NB4 (cell line): ENCODE results near the gene MSH3.

Experiments
- CTCF ChIP-seq: IDR thresholded peaks from one replicate; pipeline ENCODE4 v1.5.1; 2012; ENCODE audit warnings: low read depth, low read length
- MAX ChIP-seq: IDR thresholded peaks from 2 replicates; pipeline ENCODE4 v1.6.1; 2011; ENCODE audit warnings: low read depth, low read length
- MYC ChIP-seq: IDR thresholded peaks from 2 replicates; pipeline ENCODE4 v1.6.1; 2011; ENCODE audit warnings: low read depth, low read length
- POLR2A ChIP-seq: IDR thresholded peaks from 2 replicates; pipeline ENCODE4 v1.6.1; 2011; ENCODE audit warnings: mild to moderate bottlenecking; ENCODE audit not compliant: insufficient read length; ENCODE audit errors: extremely low read depth

- no peak for TF ChIP-seq CTCF
- no peak for TF ChIP-seq MAX
- TF ChIP-seq POLR2A, result no peak
- TF ChIP-seq MYC, result no peak
Observed at GRCh38 chr5:80919678-80920196, 265.3 kb downstream of the MSH3 start.
